Activated naive CD4-positive, alpha-beta T cell treated with Interleukin-2 at 50 U/mL for 16 hours (primary cell): ENCODE data around the gene CCDC89.

Experiments used
- DNase-seq: peaks from one replicate; pipeline ENCODE4 v3.0.0-alpha.2; 2020

Gene CCDC89

DNA sequence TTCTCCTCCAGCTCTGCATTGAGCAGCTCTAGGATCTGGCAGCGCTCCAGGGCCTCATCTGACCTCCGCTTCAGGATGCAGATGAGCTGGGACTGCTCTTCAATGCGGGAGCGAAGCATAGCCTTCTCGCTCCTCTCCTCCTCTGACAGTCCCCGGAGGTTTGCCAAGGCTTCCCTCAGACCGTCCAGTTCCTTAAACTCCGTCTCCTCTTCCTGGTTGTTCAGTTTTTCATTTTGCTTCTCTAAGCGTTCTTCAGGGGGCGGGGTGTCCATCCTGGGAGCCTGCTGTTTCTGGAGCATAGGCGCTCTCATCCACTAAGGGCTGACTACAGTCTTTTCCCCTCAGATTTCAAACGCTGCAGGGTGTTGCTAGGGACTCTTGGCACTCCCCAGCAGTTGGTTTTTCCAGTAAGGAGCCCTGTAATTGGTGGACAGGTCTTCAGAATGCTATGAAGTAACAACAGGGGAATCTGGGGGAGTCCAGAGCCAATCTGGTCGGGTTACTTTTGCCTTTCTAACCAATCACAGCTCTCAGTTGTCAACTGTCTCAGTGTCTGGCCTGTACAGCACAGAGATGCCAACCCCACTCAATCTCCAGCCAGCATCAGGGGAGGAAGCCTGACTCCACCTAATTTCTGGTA, at the start of gene CCDC89:
Gene CCDC89, minus strand, starts transcription at position 376 of the 640 bp plus-strand sequence. Its CDS starts 65 bp downstream, at position 311.
- no peak for DNase-seq

DNA sequence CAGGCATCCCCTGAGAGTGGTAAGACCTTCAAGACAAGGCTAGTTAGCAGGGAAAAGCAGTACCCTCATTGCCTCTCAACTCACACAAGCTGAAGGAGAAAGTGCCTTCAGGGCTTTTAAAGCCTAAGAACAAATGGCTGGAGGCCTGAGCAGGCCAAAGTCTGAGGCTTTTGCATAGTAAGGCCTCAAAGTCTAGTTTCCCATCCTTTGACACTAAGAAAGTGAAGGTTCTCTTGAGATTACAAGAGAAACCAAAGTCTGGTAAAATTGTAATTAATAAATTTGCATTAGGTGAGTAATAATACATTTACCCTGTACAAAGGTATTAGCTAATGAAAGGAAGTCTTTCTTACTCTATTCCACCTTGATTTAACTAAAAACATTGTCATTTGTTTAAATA, 47.0 kb upstream of the CCDC89 start:
- no peak for DNase-seq

DNA sequence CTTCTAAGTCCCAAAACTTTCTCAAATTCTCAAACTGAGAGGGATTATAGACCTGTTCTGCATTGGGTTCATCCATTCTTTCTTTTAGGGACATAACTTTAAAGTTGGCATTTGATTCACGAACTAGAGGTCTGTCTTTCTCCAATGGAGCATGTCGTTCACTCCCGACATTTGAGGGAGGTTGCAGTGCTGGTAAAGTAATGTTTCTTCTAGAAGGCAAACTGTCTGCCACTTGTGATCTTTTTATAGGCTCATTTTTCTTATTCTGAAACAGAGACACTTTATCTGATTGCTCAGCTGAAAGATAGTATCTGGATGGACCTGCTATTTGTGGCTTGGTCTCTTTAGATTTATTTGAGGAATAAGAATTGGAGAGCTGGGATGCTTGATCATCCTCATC, 40.4 kb upstream of the CCDC89 start:
- no peak for DNase-seq

DNA sequence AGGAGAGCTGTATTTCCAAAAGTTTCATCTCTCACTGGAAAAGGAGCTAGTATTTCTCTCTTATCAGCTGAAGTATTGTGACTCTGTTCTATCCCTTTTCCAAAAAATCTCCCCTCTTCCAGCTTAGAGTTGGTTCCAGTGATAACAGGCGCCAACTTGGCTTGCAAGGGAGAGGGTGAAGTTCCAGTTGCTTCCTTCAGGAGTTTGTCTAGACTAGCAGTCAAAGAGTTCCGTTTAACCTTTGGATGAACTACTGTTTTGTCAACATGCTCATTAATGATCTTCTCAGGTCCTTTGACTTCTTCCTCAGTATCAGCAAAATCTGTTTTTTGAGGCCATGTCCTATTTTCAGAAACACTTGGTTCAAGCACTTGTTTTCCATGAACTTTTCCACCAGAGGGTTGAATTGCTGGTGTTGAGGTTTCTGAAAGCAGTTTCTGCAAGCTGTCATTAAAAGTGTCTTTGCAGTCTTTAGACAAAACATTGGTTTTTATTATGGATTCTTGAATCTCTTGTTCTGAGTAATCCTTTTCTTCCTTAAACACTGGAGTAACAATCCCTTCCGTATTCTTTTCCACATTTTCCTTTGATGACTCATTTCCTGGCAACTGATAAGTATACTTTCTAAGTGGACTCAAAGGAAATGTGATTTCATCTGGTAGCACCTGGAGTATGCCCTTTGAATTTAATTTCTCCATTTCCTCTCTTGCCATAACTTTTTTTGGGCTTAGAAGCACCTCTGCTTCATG, 39.7 kb upstream of the CCDC89 start:
- no peak for DNase-seq

DNA sequence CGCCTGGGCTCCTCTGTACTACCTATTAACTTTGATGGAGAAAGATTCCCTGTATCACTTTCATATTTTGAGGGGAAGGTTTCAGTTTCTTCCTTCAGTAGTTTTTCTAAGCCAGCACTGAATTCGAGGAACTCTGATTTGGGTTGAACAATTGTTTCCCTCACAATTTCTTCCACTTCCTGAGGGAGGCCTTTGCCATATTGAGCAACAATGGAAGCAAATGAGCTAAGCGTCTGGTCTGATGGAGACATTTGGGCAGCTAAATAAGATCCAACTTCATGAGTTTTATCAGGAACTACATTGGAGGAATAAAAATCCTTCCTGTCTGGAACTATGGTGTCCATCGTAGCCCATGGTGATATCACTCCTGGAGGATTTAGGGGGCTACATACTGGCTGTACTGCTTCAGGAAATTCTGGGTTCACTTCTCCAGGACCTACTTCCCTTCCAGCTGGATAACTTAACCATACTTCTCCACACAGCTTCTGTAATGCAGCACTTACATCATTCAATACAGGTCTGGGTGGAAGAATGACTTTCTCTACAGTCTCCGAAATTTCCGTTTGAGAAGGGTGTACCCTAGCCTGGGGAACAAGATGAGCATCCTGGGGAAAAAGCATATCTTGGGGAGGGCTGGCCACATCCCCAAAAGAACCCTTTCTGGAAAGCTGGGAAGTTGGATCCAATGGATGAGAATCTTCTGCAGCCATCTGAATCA, 38.9 kb upstream of the CCDC89 start:
- no peak for DNase-seq

DNA sequence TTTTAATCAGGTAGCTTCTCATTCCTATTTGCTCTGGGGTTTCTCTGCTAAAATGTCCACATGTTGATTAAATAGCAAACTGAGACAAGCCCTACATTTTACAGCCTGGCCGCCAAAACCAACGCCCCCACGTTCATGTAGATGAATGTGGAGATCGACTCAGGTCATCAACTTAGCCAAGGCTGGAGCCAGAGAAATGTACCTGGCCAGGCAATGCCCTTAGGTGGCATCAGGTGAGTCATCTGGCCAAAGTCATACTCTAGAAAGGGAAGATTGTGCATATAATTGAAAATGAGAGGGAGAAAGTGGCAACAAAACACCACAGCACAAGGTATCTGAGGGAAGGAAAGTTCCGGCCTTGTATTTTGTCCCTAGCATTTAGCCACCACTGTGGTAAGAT, 37.1 kb upstream of the CCDC89 start:
- no peak for DNase-seq

DNA sequence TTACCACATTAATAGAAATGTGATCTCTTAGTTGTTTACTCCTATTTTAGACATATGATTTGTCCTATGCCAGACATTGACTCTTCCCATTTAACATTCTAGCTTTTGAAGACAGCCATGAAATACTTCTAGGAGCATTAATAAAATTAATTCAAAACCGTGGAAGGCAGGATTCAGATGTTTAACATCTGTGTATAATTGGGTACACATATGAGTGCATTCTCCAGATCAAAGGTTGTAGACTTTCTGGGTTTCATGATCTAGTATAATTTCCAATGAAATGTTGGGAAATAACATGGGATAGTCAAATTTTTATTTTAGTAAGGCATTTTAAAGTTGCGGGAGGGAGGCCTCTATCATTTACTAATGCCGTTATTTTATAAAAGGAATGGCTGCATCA, 35.2 kb upstream of the CCDC89 start:
- no peak for DNase-seq

DNA sequence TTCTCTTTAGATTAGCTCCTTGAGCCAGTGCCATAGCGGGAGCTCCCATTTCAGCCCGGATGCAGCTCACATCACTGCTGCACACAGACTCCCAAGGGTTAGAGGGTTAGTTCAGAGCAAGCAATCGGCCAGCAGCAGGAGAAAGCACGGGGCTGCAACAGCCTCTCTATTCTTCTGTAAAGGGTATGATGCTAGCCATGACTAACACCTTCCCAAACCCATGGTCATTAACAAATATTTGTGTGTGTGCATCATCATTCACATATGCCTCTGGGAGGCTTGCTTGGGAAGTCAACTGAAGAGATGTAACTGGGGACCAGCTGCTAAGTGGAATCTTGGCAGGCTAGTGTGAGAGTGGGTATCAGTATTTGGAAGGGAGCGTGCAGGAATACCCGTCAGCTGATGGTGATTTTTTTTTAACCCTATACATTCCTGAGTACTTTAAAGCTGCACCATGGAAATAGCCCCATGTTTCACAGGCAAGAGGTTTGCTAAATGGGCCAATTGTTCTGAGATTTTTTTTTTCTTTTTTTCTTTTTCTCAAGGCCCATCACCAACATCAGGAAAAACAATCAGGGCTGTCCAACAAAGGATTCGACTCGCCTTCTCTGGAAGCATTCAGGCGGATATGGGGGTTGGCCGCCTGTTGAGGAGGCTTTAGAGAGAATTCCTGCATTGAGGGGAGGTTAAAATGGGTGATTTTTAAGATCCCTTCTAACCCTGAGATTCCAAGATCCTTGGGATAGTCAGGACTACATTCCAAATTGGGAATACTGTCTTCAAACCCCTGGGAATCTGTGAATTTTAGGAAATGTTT, 33.2 kb upstream of the CCDC89 start:
- DNase-seq: no peak

DNA sequence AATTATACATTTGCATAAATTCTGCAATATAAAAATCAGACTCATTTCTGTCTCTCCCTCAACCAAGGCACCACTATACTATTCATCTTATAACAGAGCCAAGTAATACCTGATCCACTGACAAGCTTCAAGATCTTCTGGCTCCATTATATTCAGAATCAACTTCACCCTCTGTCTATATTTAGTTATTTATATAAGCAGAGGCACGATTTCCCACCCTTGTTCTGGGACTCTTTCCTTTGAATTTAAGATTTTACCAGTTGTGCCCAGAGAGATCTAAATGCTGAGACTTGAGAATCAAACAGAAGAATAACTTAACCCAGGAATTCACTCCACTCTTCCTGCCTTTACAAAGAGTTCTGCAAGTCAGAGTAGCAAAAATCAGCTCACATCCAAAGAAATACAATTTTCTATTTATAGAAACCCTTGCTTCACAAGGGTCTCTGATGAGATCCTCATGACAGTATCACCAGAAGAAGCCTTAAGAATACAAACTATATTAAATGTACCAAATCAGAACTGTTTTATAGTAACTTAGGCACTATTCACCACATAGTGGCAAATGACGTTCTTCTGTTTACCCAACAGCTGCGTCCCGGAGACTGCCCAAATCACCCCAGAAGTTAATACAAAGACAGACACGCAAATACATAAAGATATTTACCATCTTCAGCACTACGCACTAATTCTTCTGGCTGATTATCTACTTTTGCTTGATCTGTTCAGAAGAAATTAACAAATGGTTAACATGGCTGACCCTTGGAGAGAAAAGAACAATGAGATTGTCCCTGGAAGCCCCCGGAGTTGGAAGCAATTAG, 32.3 kb upstream of the CCDC89 start:
- no peak for DNase-seq

DNA sequence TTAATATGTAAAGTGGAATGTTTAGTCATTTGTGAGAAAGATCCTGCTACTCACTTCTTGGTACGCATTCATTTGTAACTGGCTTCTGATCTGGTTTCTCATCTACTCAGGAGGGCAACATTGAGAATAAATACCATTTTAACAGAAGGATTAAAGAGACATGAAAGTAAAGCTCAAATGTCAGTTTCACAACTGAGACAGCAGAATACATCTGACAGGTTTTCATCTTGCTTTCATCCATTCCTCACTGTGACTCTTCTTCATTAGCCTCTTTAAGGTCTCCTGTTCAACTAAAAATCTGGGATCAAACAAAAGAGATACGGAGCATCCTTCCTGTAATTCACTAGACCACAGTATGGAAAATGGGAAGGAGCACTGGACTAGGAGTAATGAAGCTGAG, 31.4 kb upstream of the CCDC89 start:
- DNase-seq: no peak

DNA sequence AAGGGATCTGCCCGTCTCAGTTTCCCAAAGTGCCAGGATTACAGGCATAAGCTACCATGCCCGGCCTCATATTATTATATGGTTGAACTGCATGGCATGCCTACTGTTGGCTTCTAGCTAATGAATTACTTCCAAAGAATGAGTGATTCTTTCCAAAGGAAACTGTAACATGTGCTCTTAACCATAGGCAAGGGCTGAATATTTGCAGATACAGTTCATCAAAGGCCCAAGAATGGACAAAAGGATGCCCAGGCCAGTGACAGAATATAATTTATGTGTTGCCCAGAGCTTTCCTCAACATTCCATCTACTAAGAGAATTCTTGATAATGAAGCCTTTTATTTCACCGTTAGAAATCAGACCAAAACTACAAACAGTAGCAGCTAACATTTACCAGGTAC, 27.0 kb upstream of the CCDC89 start:
- no peak for DNase-seq

DNA sequence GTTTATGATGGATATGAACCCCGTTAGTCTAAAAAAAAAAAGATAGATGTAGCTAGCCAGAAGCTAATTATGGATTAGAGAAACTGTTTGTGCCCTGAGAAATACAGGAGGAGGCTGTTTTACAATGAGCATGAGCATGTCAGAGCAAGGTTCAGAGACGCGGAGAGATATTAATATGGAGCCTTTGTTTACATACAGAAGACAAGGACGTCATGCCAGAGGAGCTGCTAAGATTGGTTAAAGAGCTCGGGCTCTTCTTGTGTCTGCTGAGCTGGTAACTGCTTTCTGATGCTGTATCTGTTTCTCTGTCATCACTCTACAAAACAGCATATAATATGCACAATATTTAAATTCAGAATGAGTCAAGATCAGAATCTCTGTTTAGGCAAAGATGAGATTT, 24.9 kb upstream of the CCDC89 start:
- DNase-seq: no peak

DNA sequence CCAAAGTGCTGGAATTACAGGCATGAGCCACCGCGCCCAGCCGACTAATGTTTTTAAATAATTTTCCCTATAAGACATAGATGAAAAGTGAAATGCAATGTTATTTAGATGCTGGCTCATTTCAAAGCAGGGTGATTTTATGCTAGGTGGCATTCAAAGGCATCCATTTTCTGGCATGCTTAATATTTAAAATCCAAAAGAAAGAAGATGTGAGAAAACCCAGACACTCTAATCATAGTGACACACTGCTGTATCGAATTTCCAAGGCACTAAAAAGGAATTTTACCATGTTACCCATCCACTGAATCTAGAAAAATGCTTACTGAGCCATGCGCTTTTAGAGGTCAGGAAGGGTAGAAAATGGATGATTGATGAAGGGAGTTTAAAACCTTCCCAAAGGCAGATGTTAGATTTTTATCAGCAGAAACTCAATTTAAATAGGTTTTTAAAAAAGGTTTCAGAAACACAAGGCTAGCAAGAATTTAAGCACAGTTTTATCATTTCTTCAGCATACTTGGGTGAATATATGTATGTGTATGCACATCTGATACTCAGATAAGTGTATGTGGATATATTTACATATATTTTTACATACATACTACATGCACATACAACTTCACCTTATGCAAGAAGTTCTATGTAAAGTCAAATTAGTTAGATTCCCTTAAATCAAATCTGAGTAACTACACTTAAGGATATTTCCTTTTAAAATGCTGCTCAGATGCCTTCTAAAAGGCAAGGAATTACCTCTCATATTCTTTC, 24.1 kb upstream of the CCDC89 start:
- no peak for DNase-seq

DNA sequence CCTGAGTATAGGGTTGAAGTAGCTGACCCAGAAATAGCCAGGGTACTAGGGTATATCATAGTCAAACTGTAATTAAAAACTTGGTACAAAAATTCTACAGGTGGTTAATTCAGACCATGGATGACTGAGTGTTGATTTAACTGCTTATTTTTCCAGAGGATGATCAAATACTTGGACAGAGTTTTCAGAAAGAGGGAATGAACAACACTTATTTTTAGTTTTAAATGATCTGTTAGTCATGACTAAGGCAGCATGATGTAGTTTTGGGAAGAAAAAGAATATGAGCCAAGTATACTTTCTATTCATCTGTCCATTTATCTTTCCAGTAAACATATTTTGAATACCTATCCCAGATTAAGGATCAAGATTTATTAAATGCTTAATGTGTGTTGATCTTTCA, 19.8 kb upstream of the CCDC89 start:
- DNase-seq: no peak

DNA sequence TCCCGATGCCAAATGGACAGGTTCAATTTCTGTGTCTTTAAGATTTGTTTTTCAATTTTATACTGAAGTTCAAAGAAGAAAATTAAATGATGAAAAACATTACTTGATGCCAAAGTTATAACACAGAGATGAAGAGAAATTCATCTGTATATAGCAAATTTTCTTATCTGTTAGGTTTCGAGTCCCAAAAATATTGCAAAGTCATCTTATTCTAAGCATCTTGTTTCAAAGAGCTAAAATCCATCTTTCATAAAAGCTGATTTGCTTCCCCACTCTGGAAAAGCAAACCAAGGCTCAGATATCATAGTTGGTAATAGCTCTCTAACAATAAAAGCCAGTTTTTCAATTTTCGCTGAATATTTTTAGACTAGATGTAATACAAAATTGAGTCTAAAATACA, 19.0 kb upstream of the CCDC89 start:
- no peak for DNase-seq

DNA sequence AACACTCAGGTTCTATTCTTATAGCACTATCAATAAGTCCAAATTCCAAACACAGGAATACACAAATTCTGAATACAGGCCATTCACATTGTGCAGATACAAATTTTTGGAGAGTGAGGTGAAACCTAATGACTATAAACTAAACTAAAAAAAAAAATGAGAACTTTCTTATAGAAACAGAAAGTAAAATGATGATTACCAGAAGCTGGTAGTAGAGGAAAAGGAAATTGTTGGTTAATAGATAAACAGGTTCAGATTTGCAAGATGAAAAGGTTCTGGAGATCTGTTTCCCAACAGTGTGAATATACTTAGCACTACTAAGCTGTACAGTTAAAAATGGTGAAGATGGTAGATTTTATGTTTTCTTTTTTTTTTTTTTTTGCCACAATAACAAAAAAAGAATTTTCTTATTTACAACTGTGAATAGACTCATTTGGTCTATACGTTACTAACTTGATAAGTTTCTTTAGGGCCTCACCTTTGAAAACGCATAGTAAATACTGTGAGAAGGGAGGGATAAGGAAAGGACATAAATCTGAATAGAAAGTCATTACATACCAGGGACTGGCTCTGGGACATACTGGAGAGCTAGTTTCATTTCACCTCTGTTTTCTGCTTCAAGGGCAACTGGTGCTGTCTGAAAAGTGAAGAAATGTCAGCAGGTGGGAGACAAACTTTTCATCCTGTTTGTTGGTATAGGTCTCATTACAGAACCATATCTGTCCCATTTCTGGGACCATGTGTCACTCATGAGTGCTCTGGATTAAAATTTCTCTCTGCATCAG, 14.2 kb upstream of the CCDC89 start:
- no peak for DNase-seq

DNA sequence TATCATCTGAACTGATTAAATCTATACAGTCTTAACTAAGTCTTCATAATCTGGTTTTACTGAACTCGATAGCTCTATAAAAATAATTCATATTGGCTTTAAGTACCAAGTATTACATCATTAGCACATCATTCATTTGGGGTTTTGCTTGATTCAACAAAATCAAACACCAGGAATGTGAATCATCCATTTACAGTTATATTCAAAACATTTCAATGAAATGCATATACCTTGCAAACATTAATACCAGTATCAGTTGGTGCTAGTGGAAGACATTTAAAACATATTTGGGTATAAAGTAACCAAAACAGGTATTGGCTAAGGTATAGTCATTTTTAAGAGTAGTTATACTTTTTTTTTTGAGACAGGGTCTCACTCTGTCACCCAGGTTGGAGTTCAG, 12.2 kb upstream of the CCDC89 start:
- DNase-seq: no peak

DNA sequence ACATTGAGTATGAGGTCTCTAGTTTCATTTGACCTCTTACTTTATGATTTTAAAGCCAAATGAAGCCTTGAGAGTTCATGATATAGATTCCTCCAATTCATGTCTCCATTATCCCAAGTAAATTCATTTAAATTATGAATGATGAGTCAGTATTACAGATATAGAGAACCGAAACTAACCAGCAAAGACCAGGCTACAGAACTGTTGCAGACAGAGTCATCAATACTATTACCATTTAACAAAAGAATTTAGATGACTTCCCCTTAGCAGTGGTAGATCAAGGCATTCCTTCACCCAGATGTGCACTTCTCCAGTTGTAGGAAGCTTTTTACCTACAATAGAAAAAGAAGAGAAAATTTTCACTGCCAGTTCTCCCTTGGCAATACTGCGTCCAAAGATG, 11.8 kb upstream of the CCDC89 start:
- no peak for DNase-seq

DNA sequence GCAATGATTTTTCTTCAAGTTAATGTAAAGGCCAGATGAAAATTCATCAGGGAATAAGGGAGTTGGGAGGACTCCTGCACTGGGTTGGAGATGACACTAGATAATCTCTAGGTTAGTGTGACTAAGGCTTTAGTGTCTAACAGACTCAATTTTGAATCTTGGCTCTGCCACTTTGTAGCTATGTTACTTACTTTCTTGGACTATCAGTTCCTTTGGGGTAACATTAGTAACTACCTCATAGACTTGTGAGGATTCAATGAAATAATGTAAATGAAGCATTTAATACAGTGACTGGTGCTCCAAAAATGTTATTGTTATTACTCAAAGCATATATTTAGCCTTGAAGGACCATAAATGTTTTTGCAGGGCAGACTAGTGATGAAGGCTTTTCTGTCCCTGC, 9.6 kb upstream of the CCDC89 start:
- no peak for DNase-seq

DNA sequence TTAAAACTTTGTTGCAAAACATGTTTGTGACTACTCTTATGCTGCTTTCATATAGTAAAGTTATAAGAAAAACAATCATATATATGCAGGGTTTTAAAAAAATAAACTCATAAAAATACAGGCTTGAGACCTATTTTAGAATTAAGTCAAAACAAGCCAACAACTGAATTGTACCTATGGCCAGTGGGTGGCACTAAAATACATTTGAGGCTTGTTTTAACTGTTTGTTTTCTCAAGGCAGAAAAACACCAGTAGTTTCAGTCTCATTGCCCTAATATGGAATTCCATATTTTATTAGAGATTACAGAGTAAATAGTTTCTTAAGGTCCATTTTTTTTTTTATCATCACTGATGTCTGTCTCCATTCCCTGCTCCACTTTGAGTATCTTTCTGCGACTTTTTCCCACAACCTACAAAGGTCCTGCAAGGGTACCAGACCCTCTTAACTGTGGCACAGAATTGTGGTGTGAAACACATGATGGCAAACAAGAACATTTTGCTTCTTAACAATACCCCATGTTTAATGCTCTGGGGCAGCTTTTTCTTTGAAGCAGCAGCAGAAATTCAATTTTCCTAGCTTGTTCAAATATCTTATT, 8.5 kb upstream of the CCDC89 start:
- no peak for DNase-seq
